HepG2 (cell line): ENCODE data around the gene CERS1. TPM values are rescaled to one million over a fixed set of nuclear protein-coding genes. Genes with fewer than 3 reads are reported as not detected.

Experiments
- ARHGAP35 ChIP-seq: sonication (generic); formaldehyde crosslinking; IDR thresholded peaks from 2 replicates; pipeline ENCODE4 v1.9.0; 2022; ENCODE audit warnings: mild to moderate bottlenecking, inconsistent platforms, moderate library complexity, missing genetic modification reagents, borderline replicate concordance
- ETV5 ChIP-seq: IDR thresholded peaks from 2 replicates; pipeline ENCODE4 v1.6.1; 2018; ENCODE audit warnings: missing biosample characterization, missing genetic modification reagents, inconsistent platforms, borderline replicate concordance
- HNF1B ChIP-seq: sonication (generic); formaldehyde crosslinking; IDR thresholded peaks from 2 replicates; pipeline ENCODE4 v1.5.1; 2020; ENCODE audit warnings: mild to moderate bottlenecking, moderate library complexity, missing genetic modification reagents
- HNRNPLL ChIP-seq: fragments of 200-400 bp; formaldehyde crosslinking; IDR thresholded peaks from 2 replicates; pipeline ENCODE4 v1.6.1; 2017; ENCODE audit warnings: mild to moderate bottlenecking, low read depth, low read length; ENCODE audit not compliant: poor library complexity, severe bottlenecking
- IKZF1 ChIP-seq: fragments of 450-650 bp; IDR thresholded peaks from 2 replicates; pipeline ENCODE4 v1.7.1; 2016
- MAFF ChIP-seq: IDR thresholded peaks from 2 replicates; pipeline ENCODE4 v1.6.1; 2011; ENCODE audit warnings: low read depth, low read length, improper control_type of control experiment
- MATR3 ChIP-seq: sonication (generic); formaldehyde crosslinking; IDR thresholded peaks from 2 replicates; pipeline ENCODE4 v1.4.0; 2020; ENCODE audit warnings: missing genetic modification reagents
- MEIS1 ChIP-seq: sonication (generic); formaldehyde crosslinking; IDR thresholded peaks from 2 replicates; pipeline ENCODE4 v1.9.0; 2021; ENCODE audit warnings: mild to moderate bottlenecking, missing genetic modification reagents, moderate library complexity, borderline replicate concordance
- NR2F1 ChIP-seq, 2 experiments: fragments of 450-650 bp in 1 of 2; formaldehyde crosslinking in 1 of 2; IDR thresholded peaks; 2 replicates each; pipeline versions ENCODE4 v1.5.0 to v1.6.1; 2016 to 2020; ENCODE audit warnings: mild to moderate bottlenecking in 1 of 2, missing compliant biosample characterization in 1 of 2, missing genetic modification reagents in 1 of 2, moderate library complexity in 1 of 2
- SSRP1 ChIP-seq: IDR thresholded peaks from 2 replicates; pipeline ENCODE4 v1.6.1; 2016; ENCODE audit warnings: control low read depth
- ZFP62 ChIP-seq: sonication (generic); formaldehyde crosslinking; IDR thresholded peaks from 2 replicates; pipeline ENCODE4 v1.4.0; 2020; ENCODE audit warnings: missing genetic modification reagents
- ZFYVE20 ChIP-seq: sonication (generic); formaldehyde crosslinking; IDR thresholded peaks from 2 replicates; pipeline ENCODE4 v1.8.0; 2023; ENCODE audit warnings: low read depth, mild to moderate bottlenecking, moderate library complexity, missing genetic modification reagents, borderline replicate concordance
- ZNF44 ChIP-seq: sonication (generic); formaldehyde crosslinking; IDR thresholded peaks from 2 replicates; pipeline ENCODE4 v1.5.1; 2020; ENCODE audit warnings: mild to moderate bottlenecking, missing genetic modification reagents
- ZNF501 ChIP-seq: sonication (generic); formaldehyde crosslinking; IDR thresholded peaks from 2 replicates; pipeline ENCODE4 v1.5.1; 2020; ENCODE audit warnings: mild to moderate bottlenecking, moderate library complexity, missing genetic modification reagents
- ZNF660 ChIP-seq: sonication (generic); formaldehyde crosslinking; IDR thresholded peaks from 2 replicates; pipeline ENCODE4 v1.5.1; 2020; ENCODE audit warnings: mild to moderate bottlenecking, low read depth, missing genetic modification reagents, borderline replicate concordance
- ZSCAN31 ChIP-seq: sonication (generic); formaldehyde crosslinking; IDR thresholded peaks from 2 replicates; pipeline ENCODE4 v1.5.0; 2020; ENCODE audit warnings: low read depth, mild to moderate bottlenecking, missing genetic modification reagents
- polyA plus RNA-seq, 8 experiments: library from polyadenylated mRNA; depleted of rRNA in 3 of 8; stranded (reverse) in 7 of 8; unstranded in 1 of 8; fragments of >200 nt; fragmentation: Illumina TruSeq in 4 of 8; extraction: Trizol in 4 of 8; gene quantifications; 2 replicates each; pipeline versions ENCODE4 v1.2.1 to v1.2.3, GENCODE V29; 2011 to 2016; ENCODE audit warnings: low read depth in 4 of 8, missing spikeins in 1 of 8, mixed read lengths in 1 of 8; ENCODE audit not compliant: insufficient read depth in 1 of 8
- total RNA-seq, 5 experiments: library from RNA; depleted of rRNA; stranded (reverse); fragments of >200 nt; fragmentation: Illumina TruSeq; extraction: Trizol; gene quantifications; 2 replicates each; pipeline ENCODE4 v1.2.3, GENCODE V29; 2016; ENCODE audit warnings: low read depth in 1 of 5
- TF ChIP-seq, protein P1 (sequence below): sonication (generic); formaldehyde crosslinking; IDR thresholded peaks from 2 replicates; pipeline ENCODE4 v1.5.0; 2020; ENCODE audit warnings: mild to moderate bottlenecking, missing genetic modification reagents
- TF ChIP-seq, protein P2 (sequence below): fragments of 450-650 bp; IDR thresholded peaks from 2 replicates; pipeline ENCODE4 v1.6.1; 2016
- TF ChIP-seq, protein P3 (sequence below): sonication (generic); formaldehyde crosslinking; IDR thresholded peaks from 2 replicates; pipeline ENCODE4 v1.4.0; 2020; ENCODE audit warnings: missing genetic modification reagents
- TF ChIP-seq, protein P4 (sequence below): sonication (generic); formaldehyde crosslinking; IDR thresholded peaks from 2 replicates; pipeline ENCODE4 v1.4.0; 2020; ENCODE audit warnings: mild to moderate bottlenecking, missing genetic modification reagents
- TF ChIP-seq, protein P5 (sequence below): sonication (generic); formaldehyde crosslinking; IDR thresholded peaks from 2 replicates; pipeline ENCODE4 v1.4.0; 2020; ENCODE audit warnings: missing genetic modification reagents; ENCODE audit errors: not compliant biosample characterization

Gene CERS1
- total and polyA plus RNA-seq, 2 of the 13 experiments (the other 11 are each of a cell fraction or from before 2014, with no cell fraction given): 4.6 to 9.8 TPM

- TF ChIP-seq ETV5 (CRISPR knock-in tag): no peak; the same call in 1 of the 2 replicates
- TF ChIP-seq HNF1B: 0 out of 2 replicates have a peak, but pooled peaks have one; percentile 54
- TF ChIP-seq ZSCAN31 (CRISPR knock-in tag): no peak
- TF ChIP-seq, protein P1, sequence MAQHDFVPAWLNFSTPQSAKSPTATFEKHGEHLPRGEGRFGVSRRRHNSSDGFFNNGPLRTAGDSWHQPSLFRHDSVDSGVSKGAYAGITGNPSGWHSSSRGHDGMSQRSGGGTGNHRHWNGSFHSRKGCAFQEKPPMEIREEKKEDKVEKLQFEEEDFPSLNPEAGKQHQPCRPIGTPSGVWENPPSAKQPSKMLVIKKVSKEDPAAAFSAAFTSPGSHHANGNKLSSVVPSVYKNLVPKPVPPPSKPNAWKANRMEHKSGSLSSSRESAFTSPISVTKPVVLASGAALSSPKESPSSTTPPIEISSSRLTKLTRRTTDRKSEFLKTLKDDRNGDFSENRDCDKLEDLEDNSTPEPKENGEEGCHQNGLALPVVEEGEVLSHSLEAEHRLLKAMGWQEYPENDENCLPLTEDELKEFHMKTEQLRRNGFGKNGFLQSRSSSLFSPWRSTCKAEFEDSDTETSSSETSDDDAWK (CRISPR knock-in tag): no peak
- no peak for TF ChIP-seq MATR3 (CRISPR knock-in tag)
- TF ChIP-seq, protein P2, sequence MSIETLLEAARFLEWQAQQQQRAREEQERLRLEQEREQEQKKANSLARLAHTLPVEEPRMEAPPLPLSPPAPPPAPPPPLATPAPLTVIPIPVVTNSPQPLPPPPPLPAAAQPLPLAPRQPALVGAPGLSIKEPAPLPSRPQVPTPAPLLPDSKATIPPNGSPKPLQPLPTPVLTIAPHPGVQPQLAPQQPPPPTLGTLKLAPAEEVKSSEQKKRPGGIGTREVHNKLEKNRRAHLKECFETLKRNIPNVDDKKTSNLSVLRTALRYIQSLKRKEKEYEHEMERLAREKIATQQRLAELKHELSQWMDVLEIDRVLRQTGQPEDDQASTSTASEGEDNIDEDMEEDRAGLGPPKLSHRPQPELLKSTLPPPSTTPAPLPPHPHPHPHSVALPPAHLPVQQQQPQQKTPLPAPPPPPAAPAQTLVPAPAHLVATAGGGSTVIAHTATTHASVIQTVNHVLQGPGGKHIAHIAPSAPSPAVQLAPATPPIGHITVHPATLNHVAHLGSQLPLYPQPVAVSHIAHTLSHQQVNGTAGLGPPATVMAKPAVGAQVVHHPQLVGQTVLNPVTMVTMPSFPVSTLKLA: no peak
- TF ChIP-seq MAFF: no peak
- TF ChIP-seq, protein P3, sequence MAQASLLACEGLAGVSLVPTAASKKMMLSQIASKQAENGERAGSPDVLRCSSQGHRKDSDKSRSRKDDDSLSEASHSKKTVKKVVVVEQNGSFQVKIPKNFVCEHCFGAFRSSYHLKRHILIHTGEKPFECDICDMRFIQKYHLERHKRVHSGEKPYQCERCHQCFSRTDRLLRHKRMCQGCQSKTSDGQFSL: no peak
- no peak for TF ChIP-seq IKZF1
- TF ChIP-seq ZNF501: peak; percentile 73
- no peak for TF ChIP-seq ZNF660 (CRISPR knock-in tag)
- TF ChIP-seq MEIS1 (CRISPR knock-in tag): peak; percentile 28; the same call in 1 of the 2 replicates
- no peak for TF ChIP-seq ZFYVE20
- TF ChIP-seq, protein P4, sequence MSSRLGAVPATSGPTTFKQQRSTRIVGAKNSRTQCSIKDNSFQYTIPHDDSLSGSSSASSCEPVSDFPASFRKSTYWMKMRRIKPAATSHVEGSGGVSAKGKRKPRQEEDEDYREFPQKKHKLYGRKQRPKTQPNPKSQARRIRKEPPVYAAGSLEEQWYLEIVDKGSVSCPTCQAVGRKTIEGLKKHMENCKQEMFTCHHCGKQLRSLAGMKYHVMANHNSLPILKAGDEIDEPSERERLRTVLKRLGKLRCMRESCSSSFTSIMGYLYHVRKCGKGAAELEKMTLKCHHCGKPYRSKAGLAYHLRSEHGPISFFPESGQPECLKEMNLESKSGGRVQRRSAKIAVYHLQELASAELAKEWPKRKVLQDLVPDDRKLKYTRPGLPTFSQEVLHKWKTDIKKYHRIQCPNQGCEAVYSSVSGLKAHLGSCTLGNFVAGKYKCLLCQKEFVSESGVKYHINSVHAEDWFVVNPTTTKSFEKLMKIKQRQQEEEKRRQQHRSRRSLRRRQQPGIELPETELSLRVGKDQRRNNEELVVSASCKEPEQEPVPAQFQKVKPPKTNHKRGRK (CRISPR knock-in tag): no peak
- TF ChIP-seq, protein P5, sequence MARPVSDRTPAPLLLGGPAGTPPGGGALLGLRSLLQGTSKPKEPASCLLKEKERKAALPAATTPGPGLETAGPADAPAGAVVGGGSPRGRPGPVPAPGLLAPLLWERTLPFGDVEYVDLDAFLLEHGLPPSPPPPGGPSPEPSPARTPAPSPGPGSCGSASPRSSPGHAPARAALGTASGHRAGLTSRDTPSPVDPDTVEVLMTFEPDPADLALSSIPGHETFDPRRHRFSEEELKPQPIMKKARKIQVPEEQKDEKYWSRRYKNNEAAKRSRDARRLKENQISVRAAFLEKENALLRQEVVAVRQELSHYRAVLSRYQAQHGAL: no peak
- peak; percentile 38 for TF ChIP-seq HNRNPLL
- no peak for TF ChIP-seq SSRP1 (CRISPR knock-in tag)
- no peak for TF ChIP-seq NR2F1 (CRISPR knock-in tag; IDR thresholded peaks at IDR 0.05)
- no peak for TF ChIP-seq ZNF44 (CRISPR knock-in tag)
- TF ChIP-seq ARHGAP35 (CRISPR knock-in tag): no peak
- no peak for TF ChIP-seq ZFP62 (CRISPR knock-in tag)
Measured at GRCh38 chr19:18895038-18895823, 727 bp downstream of the CERS1 start (continued).
